Measurements from ENCODE around the gene ZBP1.

ZBP1 gene

DNA sequence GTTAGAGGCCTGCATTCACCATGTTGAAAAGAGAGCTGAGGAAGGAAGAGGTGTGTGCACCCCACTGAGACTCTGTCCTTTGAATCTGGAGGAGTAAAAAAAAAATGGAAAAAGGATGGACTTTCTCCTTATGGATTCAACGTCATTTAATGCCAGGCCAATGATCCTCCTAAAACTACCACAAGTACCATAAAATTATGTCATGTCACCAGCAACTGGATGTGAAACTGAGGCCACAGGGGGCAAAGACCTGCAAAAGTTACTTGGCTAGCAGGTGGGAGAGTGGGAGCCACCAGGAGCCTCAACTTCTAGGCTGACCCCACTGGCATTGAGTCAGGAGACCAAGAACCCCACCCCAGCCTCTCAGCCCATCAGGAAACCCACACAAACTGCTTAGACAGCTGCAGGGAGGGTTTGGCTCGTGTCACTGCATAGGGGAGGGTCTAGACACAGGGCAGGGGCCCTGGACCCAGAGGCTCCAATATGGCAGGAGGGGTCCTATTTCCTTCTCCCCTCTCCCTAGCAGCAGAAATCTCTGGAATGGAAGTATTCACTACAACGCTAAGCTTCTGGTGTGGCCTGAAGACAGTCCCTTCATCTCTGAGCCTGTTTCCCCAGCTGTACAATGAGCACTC is 48.3 kb downstream of the ZBP1 start:
- no peak for DNase-seq (ENCODE audit: low spot score)

DNA sequence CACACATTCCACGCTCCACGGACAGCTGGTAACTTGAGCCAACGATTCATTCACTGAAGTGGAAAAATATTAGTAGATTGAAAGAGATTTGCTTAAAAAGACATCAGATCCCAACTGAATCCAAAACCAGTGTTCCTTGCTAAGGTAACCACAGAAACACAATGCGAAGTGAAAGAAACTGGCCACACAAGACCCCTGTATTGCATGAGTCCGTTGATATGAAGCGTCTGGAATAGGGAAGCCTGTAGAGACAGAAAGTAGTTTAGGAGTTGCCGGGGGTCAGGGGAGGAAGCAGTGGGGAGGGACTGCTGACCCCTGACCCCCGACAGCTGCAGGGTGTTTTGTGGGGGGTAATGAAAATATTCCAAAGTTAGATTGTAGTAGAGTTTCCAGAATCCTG is 49.3 kb downstream of the ZBP1 start:
- no peak for DNase-seq (ENCODE audit: low spot score)

DNA sequence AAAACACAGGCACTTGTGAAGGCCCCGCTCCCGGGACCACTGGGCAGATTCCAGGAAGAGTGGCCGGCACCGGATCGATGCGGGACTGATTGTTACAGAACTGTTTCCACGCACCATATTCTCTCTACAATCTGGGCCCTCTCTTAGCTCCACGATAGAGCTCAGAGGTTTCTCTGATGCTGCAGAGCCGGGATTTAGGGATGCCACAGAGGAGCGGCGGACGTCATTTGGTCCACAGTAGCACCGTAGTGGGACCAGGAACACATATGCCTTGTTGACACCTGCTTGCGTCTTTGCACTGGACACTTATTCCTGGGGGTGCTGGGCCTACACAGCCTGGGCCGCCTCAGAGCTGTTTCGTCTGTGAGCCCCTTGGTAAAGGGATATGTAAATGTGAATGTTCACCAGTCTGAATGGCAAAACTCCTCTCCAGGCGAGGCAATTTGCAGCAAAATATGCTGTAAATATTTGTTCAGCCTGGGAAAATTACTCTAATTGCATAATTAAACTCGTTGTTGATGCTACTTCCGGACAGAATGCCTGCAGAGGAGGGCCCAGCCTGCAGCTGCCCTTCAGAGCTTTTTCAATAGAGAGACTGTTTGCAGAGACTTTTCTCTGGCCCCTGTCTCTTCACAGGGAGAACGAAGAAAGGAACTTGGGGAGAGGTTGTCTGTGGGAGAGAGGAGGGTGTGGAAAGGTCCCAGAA is 49.9 kb downstream of the ZBP1 start:
- DNase-seq (ENCODE audit: low spot score), result no peak

DNA sequence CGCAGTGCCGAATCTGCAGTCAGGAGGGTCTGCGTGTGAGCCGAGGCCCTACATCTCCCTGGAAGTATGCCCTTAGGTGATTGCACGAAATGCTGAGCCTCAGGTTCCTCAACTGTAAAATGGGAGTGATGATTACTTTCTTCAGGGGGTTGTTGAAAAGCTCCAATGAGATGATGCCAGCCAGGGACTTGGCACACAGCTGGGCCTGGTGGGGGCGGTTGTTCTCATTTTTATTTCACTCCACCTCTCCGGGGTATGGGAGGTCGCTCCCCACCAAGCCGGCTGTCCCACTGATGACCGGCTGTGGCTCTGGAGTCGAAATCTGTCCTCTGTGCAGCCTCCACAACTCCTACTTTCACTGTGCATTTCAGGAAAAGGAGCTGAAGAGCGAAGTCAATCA is 51.3 kb downstream of the ZBP1 start:
- no peak for DNase-seq (ENCODE audit: low spot score)

DNA sequence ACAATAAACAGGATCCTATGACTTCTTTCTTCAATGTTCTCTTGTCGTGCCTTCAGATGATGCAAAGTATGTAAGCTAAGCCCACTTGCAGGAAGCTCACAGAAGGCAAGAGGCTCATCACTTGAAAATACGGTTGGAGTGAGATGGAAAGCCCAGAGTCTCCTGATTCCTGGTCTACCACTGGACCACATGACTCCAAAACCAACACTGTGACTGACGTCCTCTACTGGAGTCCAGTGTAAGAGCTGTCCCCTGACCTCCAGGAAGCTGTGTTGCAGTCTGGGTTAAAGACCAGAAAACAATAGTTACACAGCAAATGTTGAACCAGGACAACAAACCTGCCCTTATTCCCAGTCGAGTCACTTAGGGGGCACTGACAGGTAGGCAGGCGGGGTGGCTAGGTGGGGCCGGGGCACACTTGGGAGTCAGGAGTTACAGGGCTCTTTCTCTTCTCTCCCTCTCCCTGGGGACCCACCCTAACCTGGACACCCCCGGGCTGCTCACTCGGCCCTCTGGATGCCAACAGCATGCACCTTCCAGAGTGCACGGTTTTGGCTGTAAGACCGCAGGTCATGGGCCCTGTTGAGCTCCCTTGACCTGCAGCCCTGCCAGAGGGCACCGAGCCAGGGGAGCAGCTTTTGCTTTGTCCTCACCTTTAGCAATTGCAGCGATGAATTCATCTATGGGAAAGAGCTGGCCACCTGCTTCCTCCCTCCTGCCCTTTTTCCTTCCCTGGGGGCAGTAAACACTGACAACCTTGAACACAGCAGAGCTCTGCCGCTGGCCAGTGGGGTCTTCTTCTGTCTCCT is 51.9 kb downstream of the ZBP1 start:
- no peak for DNase-seq (ENCODE audit: low spot score)

DNA sequence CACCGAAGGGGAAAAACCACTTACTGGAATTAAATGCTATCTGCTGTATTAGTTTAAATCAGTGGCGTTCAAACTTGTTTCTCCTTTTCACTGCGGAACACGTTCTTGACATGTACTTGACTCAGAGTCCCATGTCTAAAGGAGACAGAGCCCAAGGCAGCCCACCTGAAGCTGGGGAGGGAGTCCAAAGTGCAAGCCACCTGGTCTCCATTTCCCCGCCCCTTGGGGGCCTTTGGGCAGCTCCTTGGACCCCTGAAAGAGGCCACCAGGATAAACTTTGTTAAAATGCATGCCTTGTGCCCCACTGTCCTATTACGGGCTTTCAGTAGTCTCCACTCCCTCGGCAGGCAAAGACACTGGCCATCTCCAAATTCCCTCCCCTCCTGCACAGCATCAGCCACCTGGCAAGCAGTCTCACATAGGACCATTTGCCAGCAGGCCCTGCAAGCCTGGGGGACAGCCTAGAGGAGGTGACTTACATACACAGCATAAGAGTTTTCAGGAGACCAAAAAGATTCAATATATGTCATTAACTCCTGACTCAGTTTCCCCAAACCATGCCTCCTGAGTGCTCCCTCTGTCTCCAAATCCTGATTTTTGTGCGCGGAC is 52.7 kb downstream of the ZBP1 start:
- DNase-seq (ENCODE audit: low spot score), result no peak

DNA sequence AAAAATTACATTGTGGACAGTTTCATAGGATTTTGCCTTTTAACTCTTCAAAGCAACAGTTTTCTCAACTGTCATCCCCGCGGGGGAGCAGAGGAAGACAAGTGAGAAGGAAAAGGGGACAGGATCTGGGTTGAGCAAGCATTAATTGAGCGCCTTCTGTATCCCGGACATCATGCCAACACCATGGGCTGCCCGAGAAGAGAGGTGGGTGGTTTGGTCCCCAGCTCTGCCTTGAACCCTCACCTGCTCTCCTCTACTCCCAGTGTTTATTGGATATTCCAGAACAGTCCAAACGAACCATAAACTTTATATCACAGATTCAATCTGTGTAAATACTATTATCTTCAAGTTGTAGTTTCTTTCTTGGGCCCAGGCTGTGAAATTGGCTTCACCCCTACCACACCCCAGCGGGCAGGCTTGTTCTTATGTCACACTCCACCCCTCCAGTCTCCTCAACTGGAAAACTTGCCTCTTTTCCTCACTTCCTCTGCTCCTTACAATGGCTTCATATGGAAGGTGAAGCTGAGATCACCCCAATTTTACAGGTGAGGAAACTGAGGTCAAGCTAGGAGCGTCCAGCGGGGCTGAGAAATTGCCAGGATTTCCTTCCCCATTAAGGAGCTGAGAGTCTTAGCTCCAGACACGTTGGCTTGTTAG is 53.3 kb downstream of the ZBP1 start:
- no peak for DNase-seq (ENCODE audit: low spot score)

DNA sequence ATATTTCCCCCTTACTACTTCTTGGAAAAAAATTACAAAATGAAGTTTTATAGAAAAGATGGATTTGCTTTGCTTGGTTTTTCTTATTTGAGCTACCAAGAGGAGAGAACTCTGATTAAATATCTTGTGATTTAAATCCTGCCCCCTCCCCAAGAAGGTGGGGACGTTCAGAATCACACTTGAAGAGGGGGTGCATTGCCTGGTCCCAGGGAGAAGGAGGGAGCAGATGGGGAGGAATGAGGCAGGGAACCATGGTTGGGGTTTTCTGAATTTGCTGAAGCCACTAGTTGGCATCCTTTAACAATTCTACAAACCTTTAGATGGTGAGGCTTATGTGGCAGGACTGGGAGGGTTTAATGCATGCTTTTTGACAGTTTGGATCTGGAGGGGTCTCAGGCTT is 53.8 kb downstream of the ZBP1 start:
- DNase-seq (ENCODE audit: low spot score), result no peak

DNA sequence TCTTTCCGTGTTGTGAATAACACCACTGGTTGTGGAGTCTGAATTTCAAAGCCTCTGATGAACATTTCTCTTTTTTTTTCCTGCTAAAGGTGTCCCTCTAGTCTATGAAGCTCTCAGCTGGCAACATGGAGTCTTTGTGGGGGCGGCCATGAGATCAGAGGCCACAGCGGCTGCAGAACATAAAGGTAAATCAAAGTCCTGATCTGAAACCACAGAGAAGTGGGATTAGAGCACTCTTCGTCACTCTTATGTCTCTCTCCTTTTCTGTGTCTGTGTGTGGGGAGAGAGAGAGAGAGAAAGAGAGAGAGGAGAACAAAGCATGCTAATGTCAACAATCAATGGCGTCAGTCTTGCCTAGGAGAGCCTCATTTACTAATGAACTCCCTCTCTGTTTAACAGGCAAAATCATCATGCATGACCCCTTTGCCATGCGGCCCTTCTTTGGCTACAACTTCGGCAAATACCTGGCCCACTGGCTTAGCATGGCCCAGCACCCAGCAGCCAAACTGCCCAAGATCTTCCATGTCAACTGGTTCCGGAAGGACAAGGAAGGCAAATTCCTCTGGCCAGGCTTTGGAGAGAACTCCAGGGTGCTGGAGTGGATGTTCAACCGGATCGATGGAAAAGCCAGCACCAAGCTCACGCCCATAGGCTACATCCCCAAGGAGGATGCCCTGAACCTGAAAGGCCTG is 55.1 kb downstream of the ZBP1 start:
- no peak for DNase-seq (ENCODE audit: low spot score)

DNA sequence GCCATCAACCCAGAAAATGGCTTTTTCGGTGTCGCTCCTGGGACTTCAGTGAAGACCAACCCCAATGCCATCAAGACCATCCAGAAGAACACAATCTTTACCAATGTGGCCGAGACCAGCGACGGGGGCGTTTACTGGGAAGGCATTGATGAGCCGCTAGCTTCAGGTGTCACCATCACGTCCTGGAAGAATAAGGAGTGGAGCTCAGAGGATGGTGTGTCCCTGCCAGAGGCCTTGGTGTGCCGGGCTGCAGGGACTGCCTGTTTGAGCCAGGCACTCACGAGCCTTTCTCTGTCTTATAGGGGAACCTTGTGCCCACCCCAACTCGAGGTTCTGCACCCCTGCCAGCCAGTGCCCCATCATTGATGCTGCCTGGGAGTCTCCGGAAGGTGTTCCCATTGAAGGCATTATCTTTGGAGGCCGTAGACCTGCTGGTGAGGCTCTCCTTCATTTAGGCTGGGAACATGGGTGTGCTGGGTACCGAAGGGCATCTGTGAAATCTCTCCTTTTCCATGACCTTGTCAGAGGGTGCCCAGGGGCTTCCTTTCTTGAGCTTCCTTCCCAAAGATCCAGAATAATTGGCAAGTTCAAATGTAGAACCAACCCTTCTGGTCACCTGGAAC is 55.9 kb downstream of the ZBP1 start:
- no peak for DNase-seq (ENCODE audit: low spot score)

DNA sequence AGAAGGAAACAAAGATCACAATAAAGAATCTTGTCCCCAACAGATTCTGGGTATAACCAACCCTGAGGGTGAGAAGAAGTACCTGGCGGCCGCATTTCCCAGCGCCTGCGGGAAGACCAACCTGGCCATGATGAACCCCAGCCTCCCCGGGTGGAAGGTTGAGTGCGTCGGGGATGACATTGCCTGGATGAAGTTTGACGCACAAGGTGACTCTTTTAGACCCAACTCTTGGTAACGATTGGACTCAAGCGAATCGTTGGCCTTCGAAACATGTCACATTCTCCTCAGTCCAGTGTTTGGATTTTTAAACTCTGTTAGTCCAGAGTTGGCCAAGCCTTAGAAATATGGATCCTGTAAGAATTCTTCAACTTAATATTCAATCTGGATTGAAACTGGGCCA is 56.7 kb downstream of the ZBP1 start:
- no peak for DNase-seq (ENCODE audit: low spot score)

DNA sequence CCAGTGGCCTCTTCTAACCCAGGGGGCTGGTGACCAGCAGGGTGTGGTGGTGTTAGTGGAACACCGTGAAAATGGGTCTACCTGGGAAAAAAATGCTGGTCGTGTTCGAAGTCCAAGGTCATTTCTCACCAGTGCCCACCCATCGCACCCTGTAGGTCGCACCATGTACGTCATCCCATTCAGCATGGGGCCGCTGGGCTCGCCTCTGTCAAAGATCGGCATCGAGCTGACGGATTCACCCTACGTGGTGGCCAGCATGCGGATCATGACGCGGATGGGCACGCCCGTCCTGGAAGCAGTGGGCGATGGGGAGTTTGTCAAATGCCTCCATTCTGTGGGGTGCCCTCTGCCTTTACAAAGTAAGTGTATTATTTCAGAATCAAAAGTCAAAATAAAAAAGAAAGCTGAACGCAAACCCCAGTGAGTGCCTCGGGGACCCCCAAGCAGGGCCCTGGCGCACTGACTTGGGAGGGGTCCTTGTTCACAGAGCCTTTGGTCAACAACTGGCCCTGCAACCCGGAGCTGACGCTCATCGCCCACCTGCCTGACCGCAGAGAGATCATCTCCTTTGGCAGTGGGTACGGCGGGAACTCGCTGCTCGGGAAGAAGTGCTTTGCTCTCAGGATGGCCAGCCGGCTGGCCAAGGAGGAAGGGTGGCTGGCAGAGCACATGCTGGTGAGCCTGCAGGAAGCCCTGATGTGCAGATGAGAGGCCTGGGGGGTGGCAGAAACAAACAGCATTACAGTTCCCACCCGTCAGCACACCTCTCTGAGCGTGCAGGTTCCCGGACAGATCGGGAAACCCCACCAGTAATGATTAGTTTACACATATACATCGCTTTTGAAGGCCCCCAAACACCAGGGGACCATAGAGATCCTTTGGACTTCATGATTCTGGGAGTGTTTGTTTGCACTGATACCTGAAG is 57.4 kb downstream of the ZBP1 start:
- DNase-seq (ENCODE audit: low spot score), result no peak

DNA sequence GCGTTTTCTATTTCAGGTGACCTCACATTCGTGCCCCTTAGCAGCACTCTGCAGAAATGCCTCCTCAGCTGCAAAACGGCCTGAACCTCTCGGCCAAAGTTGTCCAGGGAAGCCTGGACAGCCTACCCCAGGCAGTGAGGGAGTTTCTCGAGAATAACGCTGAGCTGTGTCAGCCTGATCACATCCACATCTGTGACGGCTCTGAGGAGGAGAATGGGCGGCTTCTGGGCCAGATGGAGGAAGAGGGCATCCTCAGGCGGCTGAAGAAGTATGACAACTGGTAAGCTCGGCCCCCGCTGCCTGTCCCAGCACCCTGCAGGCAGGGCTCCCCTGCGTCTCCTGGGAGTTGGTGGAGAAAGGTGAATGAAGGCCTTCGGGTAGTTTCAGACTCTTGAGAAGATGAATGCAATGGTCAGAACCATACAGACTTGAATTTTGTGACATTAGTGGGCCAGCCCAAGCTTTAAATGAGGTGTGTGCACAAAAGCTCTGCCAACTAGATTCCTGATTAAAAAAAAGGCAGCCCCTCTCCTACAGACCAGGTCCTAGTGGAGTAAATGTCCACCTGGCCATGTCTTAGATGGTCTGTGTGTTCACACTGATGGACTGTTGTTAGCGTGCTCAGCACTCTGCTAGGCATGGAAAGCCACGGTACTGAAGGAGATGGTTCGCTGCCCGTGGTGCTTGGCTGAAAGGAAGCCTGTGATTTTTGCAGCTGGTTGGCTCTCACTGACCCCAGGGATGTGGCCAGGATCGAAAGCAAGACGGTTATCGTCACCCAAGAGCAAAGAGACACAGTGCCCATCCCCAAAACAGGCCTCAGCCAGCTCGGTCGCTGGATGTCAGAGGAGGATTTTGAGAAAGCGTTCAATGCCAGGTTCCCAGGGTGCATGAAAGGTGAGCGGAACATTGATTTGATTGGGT is 58.6 kb downstream of the ZBP1 start:
- no peak for DNase-seq (ENCODE audit: low spot score)

DNA sequence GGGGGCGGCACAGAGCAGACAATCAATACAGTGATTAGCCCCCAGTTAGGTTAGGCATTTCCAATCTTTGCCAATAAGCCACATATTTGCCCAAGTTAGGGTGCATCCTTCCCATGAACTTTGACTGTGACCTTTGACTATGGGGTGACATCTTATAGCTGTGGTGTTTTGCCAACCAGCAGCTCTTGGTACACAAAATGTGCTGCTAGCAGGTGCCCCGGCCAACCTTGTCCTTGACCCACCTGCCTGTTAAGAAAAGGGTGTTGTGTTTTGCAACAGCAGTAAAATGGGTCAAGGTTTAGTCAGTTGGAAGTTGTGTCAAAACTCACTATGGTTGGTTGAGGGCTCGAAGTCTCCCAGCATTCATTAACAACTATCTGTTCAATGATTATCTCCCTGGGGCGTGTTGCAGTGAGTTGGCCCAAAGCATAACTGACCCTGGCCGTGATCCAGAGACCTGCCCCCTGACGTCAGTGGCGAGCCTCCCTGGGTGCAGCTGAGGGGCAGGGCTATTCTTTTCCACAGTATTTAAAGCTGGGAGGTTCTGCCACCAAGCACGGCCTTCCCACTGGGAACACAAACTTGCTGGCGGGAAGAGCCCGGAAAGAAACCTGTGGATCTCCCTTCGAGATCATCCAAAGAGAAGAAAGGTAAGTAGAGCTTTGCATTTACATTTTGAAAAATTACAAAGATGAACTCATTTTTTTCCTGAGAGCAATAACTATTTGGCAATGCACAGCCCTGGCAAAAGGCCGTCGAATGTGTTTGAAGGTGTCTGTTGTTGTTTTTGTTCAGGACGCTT is 59.5 kb downstream of the ZBP1 start, which contains the start of gene PCK1:
Gene PCK1, plus strand, starts transcription at position 557 of the 802 bp plus-strand sequence. CDS start 302 bp downstream, outside the sequence.
- no peak for DNase-seq (ENCODE audit: low spot score)

DNA sequence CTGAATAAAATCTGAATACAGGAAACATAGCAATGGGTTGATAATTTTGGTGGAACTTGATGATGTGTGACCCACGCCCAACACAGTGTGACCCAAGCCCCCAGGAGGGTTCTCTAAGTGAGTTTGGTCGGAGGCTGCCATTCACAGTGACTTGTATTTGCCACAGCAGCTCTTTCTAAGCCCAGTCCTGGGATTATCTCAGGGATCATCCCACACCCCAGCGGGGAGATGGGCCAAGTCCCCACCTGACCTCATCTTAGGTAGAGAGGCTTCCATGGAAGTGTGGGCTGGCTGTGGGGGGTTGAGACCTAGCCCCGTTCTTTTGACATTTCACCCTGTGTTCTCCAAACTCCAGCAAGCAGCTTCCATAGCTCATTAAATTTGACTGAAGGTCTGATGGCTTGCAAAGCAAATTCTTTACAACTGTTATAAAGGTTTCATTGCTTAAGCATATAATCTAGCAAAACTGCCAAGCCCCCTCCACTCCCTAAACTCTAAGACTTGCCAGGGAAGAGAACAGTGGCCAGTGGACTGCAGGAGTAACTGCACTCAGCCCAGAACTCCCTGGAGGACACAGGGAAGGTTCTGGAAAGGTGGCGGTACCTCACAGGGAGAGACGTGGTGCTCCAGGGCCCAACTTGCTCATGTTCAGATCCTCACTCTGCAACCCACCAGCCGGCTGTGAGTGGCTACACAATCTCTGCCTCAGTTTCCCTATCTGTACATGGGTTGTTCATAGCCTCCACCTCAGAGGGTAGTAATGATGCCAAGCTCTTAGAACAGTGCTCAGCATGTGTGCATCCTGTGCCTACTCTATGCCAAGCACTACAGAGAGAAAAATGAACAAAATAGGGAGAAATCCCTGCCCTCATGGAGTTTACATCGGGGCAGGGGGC is 60.3 kb downstream of the ZBP1 start:
- no peak for DNase-seq (ENCODE audit: low spot score)

DNA sequence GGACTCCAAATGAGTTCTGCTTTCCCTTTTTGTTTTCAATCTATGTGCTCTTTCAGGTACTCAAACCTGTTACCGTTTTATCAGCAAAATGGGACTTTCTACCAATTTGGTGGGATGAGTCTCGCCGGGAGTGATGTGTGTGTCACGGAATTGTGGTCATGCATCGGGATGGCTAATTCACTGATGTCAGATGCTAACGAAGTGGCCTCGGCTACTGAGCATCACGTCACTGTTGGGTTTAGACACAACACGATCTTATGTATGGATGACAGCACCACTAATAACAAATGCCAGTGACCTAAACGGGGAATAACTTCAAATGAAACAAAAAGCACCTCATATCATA is 61.0 kb downstream of the ZBP1 start:
- no peak for DNase-seq (ENCODE audit: low spot score)
